Ureter (tissue), 1 donor: ENCODE data around the gene INF2. TPM values are rescaled to one million over a fixed set of nuclear protein-coding genes. Genes with fewer than 3 reads are reported as not detected.

Experiments
- DNase-seq: peaks from one replicate; pipeline ENCODE4 v3.0.0-alpha.2; 2020; ENCODE audit warnings: low spot score
- total RNA-seq: library from RNA; stranded (reverse); gene quantifications from one replicate; pipeline ENCODE4 v1.2.4, GENCODE V29; 2023
- donor health status: DM: yes; HTN: yes; CAD: no.

INF2 gene
- total RNA-seq, 1 donor from 2014 or later: 81.6 TPM

GRCh38 chr14:104751539-104752422 lies 62.4 kb downstream of the INF2 start:
- DNase-seq: no peak

- DNase-seq: no peak
Observed at GRCh38 chr14:104752423-104752734, 63.0 kb downstream of the INF2 start.

GRCh38 chr14:104752735-104753527 lies 63.5 kb downstream of the INF2 start, which contains the start of gene SIVA1:
SIVA1 (plus strand) TSS chr14:104753147; CDS start chr14:104753202, 55 bp downstream.
- peak; percentile 99 for DNase-seq

GRCh38 chr14:104753528-104754212 lies 64.3 kb downstream of the INF2 start:
- DNase-seq: no peak

GRCh38 chr14:104754213-104754851 lies 64.9 kb downstream of the INF2 start:
- no peak for DNase-seq

GRCh38 chr14:104755621-104756020 lies 66.2 kb downstream of the INF2 start:
- no peak for DNase-seq

GRCh38 chr14:104756477-104757237 lies 67.2 kb downstream of the INF2 start:
- no peak for DNase-seq

GRCh38 chr14:104757238-104757585 lies 67.8 kb downstream of the INF2 start:
- no peak for DNase-seq

GRCh38 chr14:104757681-104758392 lies 68.4 kb downstream of the INF2 start:
- no peak for DNase-seq

- DNase-seq: no peak
Observed at GRCh38 chr14:104758981-104759969, 69.9 kb downstream of the INF2 start.

- DNase-seq: no peak
Observed at GRCh38 chr14:104765517-104765916, 76.1 kb downstream of the INF2 start.

GRCh38 chr14:104766256-104766862 lies 76.9 kb downstream of the INF2 start:
- DNase-seq: no peak

GRCh38 chr14:104766863-104767633 lies 77.6 kb downstream of the INF2 start:
- DNase-seq: no peak

- no peak for DNase-seq
Observed at GRCh38 chr14:104767634-104767918, 78.2 kb downstream of the INF2 start.

GRCh38 chr14:104768437-104769323 lies 79.3 kb downstream of the INF2 start:
- DNase-seq: peak; percentile 93

- DNase-seq: no peak
Observed at GRCh38 chr14:104769324-104770071, 80.1 kb downstream of the INF2 start.
